ENCODE data around the gene PPP2R5C. TPM values are rescaled to one million over a fixed set of nuclear protein-coding genes. Genes with fewer than 3 reads are reported as not detected.

The PPP2R5C gene
- polyA plus RNA-seq, 3 donors = 61.9 to 72.5 (median 64.0) TPM

GRCh38 chr14:101844751-101845150 is 83.2 kb downstream of the PPP2R5C start:
- peak overlapping the region in 1 of 2 donors; percentile 66 for H3K27ac ChIP-seq (ENCODE audit: low read depth in 1 of 2, low read length in 2 of 2)
- H3K27me3 ChIP-seq (ENCODE audit: control insufficient read depth in 2 of 2, insufficient read depth in 2 of 2, low read length in 2 of 2) = no peaks in the 10 kb centered on the region
- H3K9me3 Mint-ChIP-seq = peaks cover 0 to 2% (median 0%) of the 10 kb centered on the region in 7 donors
- peaks cover 0 to 13% of the 10 kb centered on the region in 2 donors for H3K36me3 ChIP-seq (replicated peaks in 1 of 2; ENCODE audit: control insufficient read depth in 1 of 2, insufficient read depth in 2 of 2, low read length in 2 of 2)
- WGBS (ENCODE audit: insufficient coverage) = no CpG with 5 or more reads among the region's 3 CpGs
- peaks cover 97% of the 10 kb centered on the region for H3K79me2 ChIP-seq (ENCODE audit: insufficient read depth, low read length)
- H3K27me3 Mint-ChIP-seq (ENCODE audit: low read depth in 3 of 3) = no peaks in the 10 kb centered on the region
- no peak overlapping the region for H2AFZ ChIP-seq (ENCODE audit: insufficient read depth, low read depth, low read length, poor library complexity, severe bottlenecking)
- intact Hi-C loops (cut with micrococcal nuclease) = loop anchor here (5.0 to 10.0 kb wide), 4 partner anchors 33 to 100 kb away; no protein-coding TSS in a partner anchor
- H3K4me1 ChIP-seq (ENCODE audit: control insufficient read depth in 1 of 2, insufficient read depth in 2 of 2, low read length in 2 of 2) = peaks cover 8 to 13% of the 10 kb centered on the region in 2 donors
- peaks cover 93% of the 10 kb centered on the region for H4K20me1 ChIP-seq (ENCODE audit: insufficient read depth, low read length)
- H3K9ac ChIP-seq (ENCODE audit: insufficient read depth, low read length, poor library complexity, severe bottlenecking) = no peak overlapping the region
- H3K4me3 ChIP-seq (replicated peaks in 1 of 3; ENCODE audit: low read depth in 2 of 3, low read length in 3 of 3) = no peak overlapping the region
- no peaks in the 10 kb centered on the region for H3K9me3 ChIP-seq (replicated peaks in 1 of 2; ENCODE audit: control insufficient read depth in 1 of 2, insufficient read depth in 1 of 2, low read length in 2 of 2)
- H3K4me2 ChIP-seq (replicated peaks; ENCODE audit: extremely low read depth, low read length, poor library complexity, severe bottlenecking) = no peak overlapping the region
- peaks cover 40% of the 10 kb centered on the region for H3K4me1 Mint-ChIP-seq
- DNase-seq = no peak
- TF ChIP-seq CTCF (IDR thresholded peaks at IDR 0.05) = no peak
- peak overlapping the region in 6 of 7 donors; percentile 74 to 89 (median 83) for H3K27ac Mint-ChIP-seq
- peaks cover 34 to 41% of the 10 kb centered on the region in 2 donors for H3K36me3 Mint-ChIP-seq
- no peak overlapping the region for H3K4me3 Mint-ChIP-seq

GRCh38 chr14:101845496-101845895 is 84.0 kb downstream of the PPP2R5C start:
- no CpG with 5 or more reads among the region's 2 CpGs for WGBS (ENCODE audit: insufficient coverage)
- Mint-ChIP-seq H3K4me3 (no peak overlapping the region), H3K9me3 (peaks cover 0 to 2% (median 0%) of the 10 kb centered on the region in 7 donors), H3K27me3 (ENCODE audit: low read depth in 3 of 3) (no peaks in the 10 kb centered on the region), H3K36me3 (peaks cover 34 to 37% of the 10 kb centered on the region in 2 donors), H3K27ac (peak overlapping the region in 2 of 7 donors; percentile 22 to 70), H3K4me1 (peaks cover 47% of the 10 kb centered on the region)
- Histone ChIP-seq H3K4me2 (replicated peaks; ENCODE audit: extremely low read depth, low read length, poor library complexity, severe bottlenecking) (no peak overlapping the region), H3K79me2 (ENCODE audit: insufficient read depth, low read length) (peaks cover 97% of the 10 kb centered on the region), H3K36me3 (replicated peaks in 1 of 2; ENCODE audit: control insufficient read depth in 1 of 2, insufficient read depth in 2 of 2, low read length in 2 of 2) (peaks cover 0 to 13% of the 10 kb centered on the region in 2 donors), H3K9me3 (replicated peaks in 1 of 2; ENCODE audit: control insufficient read depth in 1 of 2, insufficient read depth in 1 of 2, low read length in 2 of 2) (no peaks in the 10 kb centered on the region), H3K27me3 (ENCODE audit: control insufficient read depth in 2 of 2, insufficient read depth in 2 of 2, low read length in 2 of 2) (no peaks in the 10 kb centered on the region), H2AFZ (ENCODE audit: insufficient read depth, low read depth, low read length, poor library complexity, severe bottlenecking) (no peak overlapping the region), H3K9ac (ENCODE audit: insufficient read depth, low read length, poor library complexity, severe bottlenecking) (no peak overlapping the region), H3K4me1 (ENCODE audit: control insufficient read depth in 1 of 2, insufficient read depth in 2 of 2, low read length in 2 of 2) (peaks cover 11 to 21% of the 10 kb centered on the region in 2 donors), H3K27ac (ENCODE audit: low read depth in 1 of 2, low read length in 2 of 2) (peak overlapping the region in 1 of 2 donors; percentile 39), H4K20me1 (ENCODE audit: insufficient read depth, low read length) (peaks cover 92% of the 10 kb centered on the region), H3K4me3 (replicated peaks in 1 of 3; ENCODE audit: low read depth in 2 of 3, low read length in 3 of 3) (no peak overlapping the region)
- DNase-seq = no peak
- TF ChIP-seq CTCF (IDR thresholded peaks at IDR 0.05) = no peak
- intact Hi-C loops (cut with micrococcal nuclease) = loop anchor here in 1 of 2 donors (10.0 kb wide), 1 partner anchor 99 kb away; no protein-coding TSS in a partner anchor

Data from CD14-positive monocyte (primary cell).